HepG2 (cell line): ENCODE results near the gene SMYD4. TPM values are rescaled to one million over a fixed set of nuclear protein-coding genes. Genes with fewer than 3 reads are reported as not detected.

Experiments
- ATAC-seq: fragments of 200-7000 bp; cut with Tn5 transposase; 3 replicates; pipeline ENCODE4 v1.9.1; 2020; ENCODE audit warnings: mild to moderate bottlenecking, moderate library complexity
- BruUV-seq: library from RNA; stranded (reverse); fragments of 400-500 nt; replicated peaks from 2 replicates; lab custom pipeline; 2021; lab: Mats Ljungman, UMichigan
- CTCF ChIA-PET: fragments of 300-600 bp; formaldehyde crosslinking; extraction: SDS; loops from one replicate; lab custom pipeline; 2021; ENCODE audit warnings: low total read pairs, inconsistent platforms, low intra/inter-chr PET ratio; lab: Yijun Ruan, JAX
- POLR2A ChIA-PET: fragments of 350-600 bp; sonication (Branson Sonifier 250); formaldehyde crosslinking; loops from one replicate; lab custom pipeline; 2020; ENCODE audit warnings: antibody characterized with exemption, inconsistent platforms; lab: Yijun Ruan, JAX
- DNase-seq: peaks from one replicate; pipeline ENCODE4 v3.0.0-alpha.2; 2015; ENCODE audit warnings: low spot score
- FAIRE-seq: peaks from 3 replicates; lab custom pipeline; 2011; peaks lifted over from hg19 to GRCh38; lab: Jason Lieb, UNC
- H2AFZ ChIP-seq: one replicate; pipeline ENCODE4 v1.6.1; 2011; ENCODE audit warnings: low read length, inconsistent platforms
- H3K27ac ChIP-seq: fragments of 300-600 bp; 3 replicates; pipeline ENCODE4 v1.8.0; 2011; ENCODE audit warnings: mixed run types, mild to moderate bottlenecking, mixed read lengths, low read length, inconsistent platforms; ENCODE audit not compliant: insufficient read depth; ENCODE audit errors: extremely low read length
- H3K27me3 ChIP-seq, 2 experiments: fragments of 200-600 bp in 1 of 2; 2 replicates in 1 of 2; 3 replicates in 1 of 2; pipeline versions ENCODE4 v1.6.0 to v1.8.0; 2011; ENCODE audit warnings: low read length in 2 of 2, mild to moderate bottlenecking in 2 of 2, moderate library complexity in 2 of 2, inconsistent platforms in 1 of 2; ENCODE audit not compliant: insufficient read depth in 2 of 2, control insufficient read depth in 1 of 2
- H3K36me3 ChIP-seq, 2 experiments: fragments of 200-600 bp in 1 of 2; replicated peaks in 1 of 2; 2 replicates in 1 of 2; 3 replicates in 1 of 2; pipeline versions ENCODE4 v1.5.1 to v1.8.0; 2011; ENCODE audit warnings: low read length in 2 of 2, inconsistent platforms in 1 of 2; ENCODE audit not compliant: insufficient read depth in 2 of 2, control insufficient read depth in 1 of 2
- H3K4me1 ChIP-seq: 2 replicates; pipeline ENCODE4 v1.5.1; 2012; ENCODE audit warnings: low read length, inconsistent platforms; ENCODE audit not compliant: insufficient read depth
- H3K4me2 ChIP-seq: 2 replicates; pipeline ENCODE4 v1.6.0; 2011; ENCODE audit warnings: low read depth, low read length, inconsistent platforms
- H3K4me3 ChIP-seq, 3 experiments: fragments of 200-600 bp in 1 of 3; sonication (generic), shearing (Covaris generic) in 1 of 3; replicated peaks in 1 of 3; 2 replicates each; pipeline ENCODE4 v1.5.1; 2011 to 2016; ENCODE audit warnings: low read length in 3 of 3, inconsistent platforms in 2 of 3, low read depth in 2 of 3, mild to moderate bottlenecking in 2 of 3, control low read depth in 1 of 3, mixed read lengths in 1 of 3; ENCODE audit not compliant: insufficient read depth in 1 of 3
- H3K79me2 ChIP-seq: one replicate; pipeline ENCODE4 v1.6.1; 2011; ENCODE audit warnings: low read length, inconsistent platforms; ENCODE audit not compliant: insufficient read depth
- H3K9ac ChIP-seq: 2 replicates; pipeline ENCODE4 v1.6.0; 2011; ENCODE audit warnings: mild to moderate bottlenecking, low read depth, low read length, inconsistent platforms; ENCODE audit not compliant: insufficient read depth
- H3K9me3 ChIP-seq: 2 replicates; pipeline ENCODE4 v1.5.1; 2012; ENCODE audit warnings: mild to moderate bottlenecking, low read length
- H4K20me1 ChIP-seq: 2 replicates; pipeline ENCODE4 v1.6.0; 2011; ENCODE audit warnings: inconsistent platforms, mild to moderate bottlenecking, low read length, moderate library complexity; ENCODE audit not compliant: insufficient read depth
- AGO2 ChIP-seq: fragments of 200-400 bp; formaldehyde crosslinking; optimal IDR thresholded peaks from 2 replicates; pipeline ENCODE3; 2017; ENCODE audit warnings: mild to moderate bottlenecking, low read depth, low read length, moderate library complexity
- LCORL ChIP-seq, 2 experiments: fragments of 450-650 bp in 1 of 2; sonication (generic) in 1 of 2; formaldehyde crosslinking in 1 of 2; IDR thresholded peaks; 2 replicates each; pipeline versions ENCODE4 v1.5.0 to v1.6.1; 2017 to 2020; ENCODE audit warnings: antibody characterized with exemption in 1 of 2, missing genetic modification reagents in 1 of 2
- RBFOX2 ChIP-seq: fragments of 200-400 bp; formaldehyde crosslinking; IDR thresholded peaks from 2 replicates; pipeline ENCODE4 v1.6.1; 2017; ENCODE audit warnings: low read depth, mild to moderate bottlenecking, low read length
- ZBTB38 ChIP-seq: sonication (generic); formaldehyde crosslinking; IDR thresholded peaks from 2 replicates; pipeline ENCODE4 v1.5.1; 2020; ENCODE audit warnings: mild to moderate bottlenecking, missing genetic modification reagents
- ZNF687 ChIP-seq: sonication (generic); formaldehyde crosslinking; IDR thresholded peaks from 2 replicates; pipeline ENCODE4 v1.5.1; 2020; ENCODE audit warnings: mild to moderate bottlenecking, missing genetic modification reagents, moderate library complexity
- WGBS: methylation state at CpG from one replicate; pipeline ENCODE4 v1.1.6; 2017; ENCODE audit warnings: low lambda C conversion rate; 5-methylcytosine and 5-hydroxymethylcytosine counted together
- in situ Hi-C: cut with HindIII; loops from 2 replicates; pipeline ENCODE4 v1.10.0; 2017; ENCODE audit warnings: low pct_unique_long_range_greater_than_20kb; ENCODE audit not compliant: extremely low pct_ligation_motif_present
- intact Hi-C: fragments of 100-400 bp; cut with micrococcal nuclease; formaldehyde crosslinking; loops from one replicate; pipeline ENCODE4 v1.10.0; 2022; ENCODE audit not compliant: unreplicated experiment
- polyA plus RNA-seq, 8 experiments: library from polyadenylated mRNA; depleted of rRNA in 3 of 8; stranded (reverse) in 7 of 8; unstranded in 1 of 8; fragments of >200 nt; fragmentation: Illumina TruSeq in 4 of 8; extraction: Trizol in 4 of 8; gene quantifications; 2 replicates each; pipeline versions ENCODE4 v1.2.1 to v1.2.3, GENCODE V29; 2011 to 2016; ENCODE audit warnings: low read depth in 4 of 8, missing spikeins in 1 of 8, mixed read lengths in 1 of 8; ENCODE audit not compliant: insufficient read depth in 1 of 8
- total RNA-seq, 5 experiments: library from RNA; depleted of rRNA; stranded (reverse); fragments of >200 nt; fragmentation: Illumina TruSeq; extraction: Trizol; gene quantifications; 2 replicates each; pipeline ENCODE4 v1.2.3, GENCODE V29; 2016; ENCODE audit warnings: low read depth in 1 of 5
- TF ChIP-seq, protein P1 (sequence below): sonication (generic); formaldehyde crosslinking; IDR thresholded peaks from 2 replicates; pipeline ENCODE4 v1.4.0; 2020; ENCODE audit warnings: missing genetic modification reagents, borderline replicate concordance
- TF ChIP-seq, protein P2 (sequence below): sonication (generic); formaldehyde crosslinking; IDR thresholded peaks from 2 replicates; pipeline ENCODE4 v1.4.0; 2020; ENCODE audit warnings: missing genetic modification reagents

SMYD4 gene
- total and polyA plus RNA-seq, 2 of the 13 experiments (the other 11 are each of a cell fraction or from before 2014, with no cell fraction given): 7.4 to 11.3 TPM

GRCh38 chr17:1730326-1731193 is 99.1 kb downstream of the SMYD4 start:
- BruUV-seq: no TSS peak
- no peak overlapping the region for H3K9ac ChIP-seq
- ChIA-PET CTCF (no interaction called here), POLR2A (interaction anchor here (0.8 to 6.3 kb wide), 5 partner anchors 14 to 40 kb away, joined by 3 to 44 read pairs (median 3); partner anchors contain the start of gene SERPINF1)
- H3K9me3 ChIP-seq: no peaks in the 10 kb centered on the region
- TF ChIP-seq ZNF687 (peak; percentile 19; the same call in 1 of the 2 replicates), LCORL (IDR thresholded peaks at IDR 0.05) (no peak), LCORL (CRISPR knock-in tag; IDR thresholded peaks at IDR 0.05) (no peak), RBFOX2 (peak; percentile 55; the same call in 1 of the 2 replicates), AGO2 (peak; percentile 82), ZBTB38 (CRISPR knock-in tag) (0 out of 2 replicates have a peak, but pooled peaks have one; percentile 27)
- TF ChIP-seq, protein P1, sequence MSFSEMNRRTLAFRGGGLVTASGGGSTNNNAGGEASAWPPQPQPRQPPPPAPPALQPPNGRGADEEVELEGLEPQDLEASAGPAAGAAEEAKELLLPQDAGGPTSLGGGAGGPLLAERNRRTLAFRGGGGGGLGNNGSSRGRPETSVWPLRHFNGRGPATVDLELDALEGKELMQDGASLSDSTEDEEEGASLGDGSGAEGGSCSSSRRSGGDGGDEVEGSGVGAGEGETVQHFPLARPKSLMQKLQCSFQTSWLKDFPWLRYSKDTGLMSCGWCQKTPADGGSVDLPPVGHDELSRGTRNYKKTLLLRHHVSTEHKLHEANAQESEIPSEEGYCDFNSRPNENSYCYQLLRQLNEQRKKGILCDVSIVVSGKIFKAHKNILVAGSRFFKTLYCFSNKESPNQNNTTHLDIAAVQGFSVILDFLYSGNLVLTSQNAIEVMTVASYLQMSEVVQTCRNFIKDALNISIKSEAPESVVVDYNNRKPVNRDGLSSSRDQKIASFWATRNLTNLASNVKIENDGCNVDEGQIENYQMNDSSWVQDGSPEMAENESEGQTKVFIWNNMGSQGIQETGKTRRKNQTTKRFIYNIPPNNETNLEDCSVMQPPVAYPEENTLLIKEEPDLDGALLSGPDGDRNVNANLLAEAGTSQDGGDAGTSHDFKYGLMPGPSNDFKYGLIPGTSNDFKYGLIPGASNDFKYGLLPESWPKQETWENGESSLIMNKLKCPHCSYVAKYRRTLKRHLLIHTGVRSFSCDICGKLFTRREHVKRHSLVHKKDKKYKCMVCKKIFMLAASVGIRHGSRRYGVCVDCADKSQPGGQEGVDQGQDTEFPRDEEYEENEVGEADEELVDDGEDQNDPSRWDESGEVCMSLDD: no peak
- TF ChIP-seq, protein P2, sequence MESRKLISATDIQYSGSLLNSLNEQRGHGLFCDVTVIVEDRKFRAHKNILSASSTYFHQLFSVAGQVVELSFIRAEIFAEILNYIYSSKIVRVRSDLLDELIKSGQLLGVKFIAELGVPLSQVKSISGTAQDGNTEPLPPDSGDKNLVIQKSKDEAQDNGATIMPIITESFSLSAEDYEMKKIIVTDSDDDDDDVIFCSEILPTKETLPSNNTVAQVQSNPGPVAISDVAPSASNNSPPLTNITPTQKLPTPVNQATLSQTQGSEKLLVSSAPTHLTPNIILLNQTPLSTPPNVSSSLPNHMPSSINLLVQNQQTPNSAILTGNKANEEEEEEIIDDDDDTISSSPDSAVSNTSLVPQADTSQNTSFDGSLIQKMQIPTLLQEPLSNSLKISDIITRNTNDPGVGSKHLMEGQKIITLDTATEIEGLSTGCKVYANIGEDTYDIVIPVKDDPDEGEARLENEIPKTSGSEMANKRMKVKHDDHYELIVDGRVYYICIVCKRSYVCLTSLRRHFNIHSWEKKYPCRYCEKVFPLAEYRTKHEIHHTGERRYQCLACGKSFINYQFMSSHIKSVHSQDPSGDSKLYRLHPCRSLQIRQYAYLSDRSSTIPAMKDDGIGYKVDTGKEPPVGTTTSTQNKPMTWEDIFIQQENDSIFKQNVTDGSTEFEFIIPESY (CRISPR knock-in tag): peak; percentile 86
- no peak overlapping the region for H3K4me2 ChIP-seq
- no peak overlapping the region for H2AFZ ChIP-seq
- in situ Hi-C loops: no loop called here
- ATAC-seq (peak; percentile 6; the same call in 2 of the 3 replicates), DNase-seq (no peak), FAIRE-seq (no peak)
- H3K4me3 ChIP-seq: no peak overlapping the region
- no peak overlapping the region for H3K27ac ChIP-seq
- peaks cover 49% of the 10 kb centered on the region for H3K4me1 ChIP-seq
- peaks cover 17% of the 10 kb centered on the region for H3K79me2 ChIP-seq
- no peaks in the 10 kb centered on the region for H3K27me3 ChIP-seq
- intact Hi-C loops: no loop called here
- H4K20me1 ChIP-seq: no peaks in the 10 kb centered on the region
- H3K36me3 ChIP-seq: peaks cover 0 to 1% of the 10 kb centered on the region in 2 experiments; a peak in 4 of 5 replicates
- WGBS: 91% methylated on average over 9 of the region's 40 CpGs
